Mucosa of descending colon (tissue), 3 donors: Measurements from ENCODE around the gene SULT1A1. TPM values are rescaled to one million over a fixed set of nuclear protein-coding genes. Genes with fewer than 3 reads are reported as not detected.
"Not testable (repeated sequence)": the region's sequence is repeated elsewhere in the genome, so short reads cannot be mapped to it uniquely, and the experiment has no call there.

ENCODE experiments used
- ATAC-seq: fragments of 200-7000 bp; cut with Tn5 transposase; one replicate; pipeline ENCODE4 v1.9.1; 2020; ENCODE audit warnings: mild to moderate bottlenecking, moderate library complexity
- DNase-seq, 3 donors: peaks; one replicate each; pipeline ENCODE4 v3.0.0-alpha.2; 2020
- H3K36me3 ChIP-seq: fragments of 200-600 bp; one replicate; pipeline ENCODE4 v1.8.0; 2021; ENCODE audit warnings: low read depth, mild to moderate bottlenecking
- H3K4me1 ChIP-seq: fragments of 200-600 bp; one replicate; pipeline ENCODE4 v1.8.0; 2021; ENCODE audit warnings: low read depth, mild to moderate bottlenecking
- H3K4me3 ChIP-seq: fragments of 200-600 bp; one replicate; pipeline ENCODE4 v1.8.0; 2021; ENCODE audit warnings: mild to moderate bottlenecking
- H3K9me3 ChIP-seq: fragments of 200-600 bp; one replicate; pipeline ENCODE4 v1.8.0; 2021; ENCODE audit warnings: mild to moderate bottlenecking
- intact Hi-C, 2 donors: fragments of 100-400 bp; cut with DNase I in 1 of 2; cut with micrococcal nuclease in 1 of 2; formaldehyde crosslinking; loops; one replicate each; pipeline versions ENCODE4 v1.11.0 to v1.11.1; 2022; cut with DNase I, micrococcal nuclease
- total RNA-seq, 3 donors: library from RNA; stranded (reverse); fragmentation: NEBNext Ultra II Directional in 2 of 3; extraction: Animal tissue kit (Norgen Biotek cat#: 25700) in 2 of 3; gene quantifications; one replicate each; pipeline versions ENCODE4 v1.2.1 to v1.2.4, GENCODE V29; 2021 to 2023
- TF ChIP-seq, protein P1 (sequence below): fragments of 200-600 bp; IDR thresholded peaks from one replicate; pipeline ENCODE4 v1.8.0; 2022; ENCODE audit warnings: antibody characterized with exemption, mild to moderate bottlenecking
- donor health status: DM: no; HTN: no; CAD: no; lungs with moderate emphysema.
- donor health status: DM: no; HTN: no; CAD: no.
- donor health status: DM: no; HTN: yes; CAD: no.

The SULT1A1 gene
- total RNA-seq, 3 donors from 2014 or later: 52.4 to 254 (median 138) TPM

DNA sequence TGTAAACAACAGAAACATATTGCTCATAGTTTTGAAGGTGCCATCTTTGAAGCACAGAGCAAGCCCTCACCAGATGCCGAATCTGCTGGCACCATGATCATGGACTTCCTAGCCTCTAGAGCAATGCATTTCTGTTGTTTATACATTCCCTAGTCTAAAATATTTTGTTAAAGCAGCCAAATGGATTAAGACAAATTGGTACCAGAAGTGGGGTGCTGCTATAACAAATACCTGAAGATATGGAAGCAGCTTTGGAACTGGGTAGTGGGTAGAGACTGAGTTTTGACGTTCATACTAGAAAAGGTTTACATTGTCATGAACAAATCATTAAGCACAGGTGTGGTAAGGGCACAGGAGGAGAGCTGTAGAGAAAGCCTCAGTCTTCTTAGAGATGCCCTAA is 42.6 kb downstream of the SULT1A1 start:
- intact Hi-C loops: no loop called here
- TF ChIP-seq, protein P1, sequence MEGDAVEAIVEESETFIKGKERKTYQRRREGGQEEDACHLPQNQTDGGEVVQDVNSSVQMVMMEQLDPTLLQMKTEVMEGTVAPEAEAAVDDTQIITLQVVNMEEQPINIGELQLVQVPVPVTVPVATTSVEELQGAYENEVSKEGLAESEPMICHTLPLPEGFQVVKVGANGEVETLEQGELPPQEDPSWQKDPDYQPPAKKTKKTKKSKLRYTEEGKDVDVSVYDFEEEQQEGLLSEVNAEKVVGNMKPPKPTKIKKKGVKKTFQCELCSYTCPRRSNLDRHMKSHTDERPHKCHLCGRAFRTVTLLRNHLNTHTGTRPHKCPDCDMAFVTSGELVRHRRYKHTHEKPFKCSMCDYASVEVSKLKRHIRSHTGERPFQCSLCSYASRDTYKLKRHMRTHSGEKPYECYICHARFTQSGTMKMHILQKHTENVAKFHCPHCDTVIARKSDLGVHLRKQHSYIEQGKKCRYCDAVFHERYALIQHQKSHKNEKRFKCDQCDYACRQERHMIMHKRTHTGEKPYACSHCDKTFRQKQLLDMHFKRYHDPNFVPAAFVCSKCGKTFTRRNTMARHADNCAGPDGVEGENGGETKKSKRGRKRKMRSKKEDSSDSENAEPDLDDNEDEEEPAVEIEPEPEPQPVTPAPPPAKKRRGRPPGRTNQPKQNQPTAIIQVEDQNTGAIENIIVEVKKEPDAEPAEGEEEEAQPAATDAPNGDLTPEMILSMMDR: no peak
- ATAC-seq: no peak

DNA sequence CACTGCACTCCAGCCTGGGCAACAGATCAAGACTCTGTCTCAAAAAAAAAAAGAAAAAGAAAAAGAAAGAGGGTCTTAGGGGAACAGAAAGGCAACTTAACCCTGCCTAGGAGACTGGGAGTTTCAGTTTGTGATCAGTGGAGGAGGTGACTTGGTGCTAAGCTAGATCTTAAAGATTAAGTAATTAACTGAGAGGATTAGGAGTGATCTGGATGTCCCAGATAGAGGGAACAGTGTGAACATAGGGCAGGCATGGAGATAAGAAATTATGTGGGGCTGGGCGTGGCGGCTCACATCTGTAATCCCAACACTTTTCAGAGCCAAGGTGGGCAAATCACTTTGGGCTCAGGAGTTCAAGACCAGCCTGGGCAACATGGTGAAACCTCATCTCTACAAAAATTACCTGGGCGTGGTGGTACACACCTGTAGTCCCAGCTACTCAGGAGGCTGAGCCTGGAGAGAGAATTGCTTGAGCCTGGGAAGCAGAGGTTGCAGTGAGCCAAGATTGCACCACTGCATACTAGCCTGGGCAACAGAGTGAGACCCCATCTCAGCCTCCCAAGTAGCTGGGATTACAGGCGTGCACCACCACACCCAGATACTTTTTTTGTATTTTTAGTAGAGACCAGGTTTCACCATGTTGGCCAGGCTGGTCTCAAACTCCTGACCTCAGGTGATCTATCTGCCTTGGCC is 43.5 kb downstream of the SULT1A1 start:
- H3K36me3 ChIP-seq, H3K9me3 ChIP-seq, H3K4me3 ChIP-seq, H3K4me1 ChIP-seq, DNase-seq, ATAC-seq, intact Hi-C loops: not testable (repeated sequence)

More for the DNA sequence above, 42.6 kb downstream of the SULT1A1 start:
- peaks cover 9% of the 10 kb centered on the region for H3K9me3 ChIP-seq
- no peaks in the 10 kb centered on the region for H3K36me3 ChIP-seq
- DNase-seq: no peak
- H3K4me3 ChIP-seq: no peak overlapping the region
- H3K4me1 ChIP-seq: no peaks in the 10 kb centered on the region

DNA sequence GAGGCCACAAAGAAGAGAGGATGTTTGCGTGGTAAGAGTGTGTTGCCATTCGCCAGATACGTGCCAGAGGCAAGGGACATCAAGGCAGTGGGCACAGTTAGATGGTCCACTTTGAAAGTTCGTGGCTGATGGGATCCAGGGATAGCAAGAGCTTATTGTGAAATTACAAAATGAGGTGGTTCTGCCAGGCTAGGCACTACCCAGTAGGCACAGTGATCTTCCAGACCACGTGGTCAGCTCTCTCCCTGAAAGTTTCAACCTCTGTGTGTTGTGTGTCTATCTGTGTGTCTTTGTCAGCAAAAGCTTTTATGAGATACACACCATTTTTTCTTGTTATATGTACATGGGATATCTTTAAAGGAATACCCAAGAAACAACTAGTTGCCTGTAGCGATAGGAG is 46.6 kb downstream of the SULT1A1 start:
- intact Hi-C loops: no loop called here
- Histone ChIP-seq H3K36me3 (no peaks in the 10 kb centered on the region), H3K4me3 (no peak overlapping the region), H3K9me3 (peaks cover 9% of the 10 kb centered on the region), H3K4me1 (no peaks in the 10 kb centered on the region)
- ATAC-seq (no peak), DNase-seq (no peak)
- TF ChIP-seq, protein P1: no peak

DNA sequence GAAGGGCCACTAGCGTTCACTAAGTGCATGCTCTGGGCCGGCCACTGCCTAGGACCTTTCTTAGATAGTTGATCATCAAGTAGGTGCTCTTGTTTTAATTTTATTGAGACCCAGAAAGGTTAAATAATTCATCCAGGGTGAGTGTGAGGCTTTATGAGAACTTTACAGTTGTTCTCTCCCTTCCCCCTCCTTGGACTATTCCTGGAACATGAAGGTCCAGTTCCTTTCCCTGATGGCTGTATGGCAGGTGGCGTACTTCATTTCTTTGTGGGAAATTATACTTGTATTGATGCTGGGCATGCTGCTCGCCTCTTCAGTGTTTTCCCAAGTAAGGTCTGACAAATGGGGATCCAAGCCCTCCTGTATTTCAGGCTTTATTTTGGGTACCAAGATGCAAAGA is 47.6 kb downstream of the SULT1A1 start:
- ATAC-seq (no peak), DNase-seq (no peak)
- intact Hi-C loops: no loop called here
- Histone ChIP-seq H3K4me3 (no peak overlapping the region), H3K36me3 (no peaks in the 10 kb centered on the region), H3K4me1 (no peaks in the 10 kb centered on the region), H3K9me3 (peaks cover 6% of the 10 kb centered on the region)
- TF ChIP-seq, protein P1: no peak

DNA sequence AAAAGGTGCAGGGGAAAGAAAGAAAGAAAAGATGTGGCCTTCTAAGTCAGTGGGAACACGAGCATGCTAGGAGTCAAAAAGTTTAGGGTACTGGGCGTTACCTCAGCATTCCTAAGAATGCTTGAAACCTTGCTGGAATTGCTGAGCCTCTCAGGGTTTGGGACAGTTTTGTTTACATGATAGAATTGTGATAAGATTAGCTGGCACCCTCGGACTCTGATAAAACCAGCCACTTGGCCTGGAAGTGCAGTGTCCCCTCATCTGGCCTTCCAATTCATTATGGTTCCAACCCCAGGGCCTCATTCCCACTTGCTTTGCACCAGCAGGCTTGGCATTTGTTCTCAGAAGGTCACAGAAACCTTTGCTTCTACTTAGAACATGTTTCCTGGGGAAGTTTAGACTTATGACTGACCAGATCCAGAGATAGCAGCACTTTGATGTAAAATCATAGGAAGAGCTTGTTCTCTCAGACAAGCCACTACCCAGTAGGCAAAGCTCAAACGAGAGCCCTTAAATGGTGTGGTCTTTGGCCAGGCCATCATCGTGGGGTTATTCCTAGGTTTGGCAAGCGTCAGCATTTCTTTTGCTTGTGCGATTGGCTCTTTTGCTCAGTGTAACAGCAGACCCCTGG is 48.2 kb downstream of the SULT1A1 start:
- H3K9me3 ChIP-seq: peaks cover under 1% of the 10 kb centered on the region
- ATAC-seq: no peak
- DNase-seq: no peak
- no peaks in the 10 kb centered on the region for H3K36me3 ChIP-seq
- TF ChIP-seq, protein P1: no peak
- H3K4me1 ChIP-seq: peaks cover 3% of the 10 kb centered on the region
- intact Hi-C loops: no loop called here
- H3K4me3 ChIP-seq: no peak overlapping the region

DNA sequence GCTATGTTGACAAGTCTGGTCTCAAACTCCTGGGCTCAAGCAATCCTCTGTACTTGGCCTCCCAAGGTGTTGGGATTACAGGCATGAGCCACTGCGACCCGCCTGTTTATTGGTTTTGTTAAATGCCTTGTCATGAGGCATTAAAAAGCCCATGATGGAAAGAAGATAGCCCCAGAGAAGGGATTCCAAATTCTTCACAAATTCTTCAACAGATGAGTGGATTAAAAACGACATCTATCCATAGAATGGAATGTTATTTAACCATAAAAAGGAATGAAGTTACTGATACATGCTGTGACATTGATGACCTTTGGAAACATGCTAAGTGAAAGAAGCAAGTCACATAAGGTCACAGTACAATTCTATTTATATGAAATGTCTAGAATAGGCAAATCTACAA is 51.4 kb downstream of the SULT1A1 start:
- no peaks in the 10 kb centered on the region for H3K36me3 ChIP-seq
- TF ChIP-seq, protein P1: no peak
- H3K9me3 ChIP-seq: no peaks in the 10 kb centered on the region
- DNase-seq (no peak), ATAC-seq (no peak)
- intact Hi-C loops: no loop called here
- no peak overlapping the region for H3K4me3 ChIP-seq
- peaks cover 20% of the 10 kb centered on the region for H3K4me1 ChIP-seq
